GM21515 (cell line): Measurements from ENCODE around the gene FASTK.
"Not testable (repeated sequence)": the region's sequence is repeated elsewhere in the genome, so short reads cannot be mapped to it uniquely, and the experiment has no call there.

Source experiments
- ATAC-seq: cut with Tn5 transposase; IDR thresholded peaks from one replicate; pipeline ENCODE4 v1.9.1; 2021; ENCODE audit not compliant: unreplicated experiment

The FASTK gene

DNA sequence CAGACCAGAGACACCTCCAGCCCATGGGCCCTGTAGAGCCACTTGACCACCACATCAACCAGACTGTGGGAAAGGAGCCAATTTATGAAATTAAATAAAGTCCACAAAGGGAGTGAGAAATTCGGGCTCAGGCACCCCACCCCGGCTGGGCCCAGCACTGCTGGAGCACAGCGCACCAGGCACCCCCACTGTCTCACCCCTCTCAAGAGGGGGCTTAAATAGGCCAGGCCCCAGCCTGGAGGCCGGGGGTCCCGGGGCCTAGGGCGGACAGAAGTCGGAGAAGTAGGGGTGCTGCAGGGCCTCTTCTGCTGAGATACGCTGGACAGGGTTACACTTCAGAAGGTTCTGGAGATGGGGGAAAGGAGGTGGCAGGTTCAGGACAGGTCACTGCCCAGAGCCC is 26.9 kb downstream of the FASTK start:
- no peak for ATAC-seq

DNA sequence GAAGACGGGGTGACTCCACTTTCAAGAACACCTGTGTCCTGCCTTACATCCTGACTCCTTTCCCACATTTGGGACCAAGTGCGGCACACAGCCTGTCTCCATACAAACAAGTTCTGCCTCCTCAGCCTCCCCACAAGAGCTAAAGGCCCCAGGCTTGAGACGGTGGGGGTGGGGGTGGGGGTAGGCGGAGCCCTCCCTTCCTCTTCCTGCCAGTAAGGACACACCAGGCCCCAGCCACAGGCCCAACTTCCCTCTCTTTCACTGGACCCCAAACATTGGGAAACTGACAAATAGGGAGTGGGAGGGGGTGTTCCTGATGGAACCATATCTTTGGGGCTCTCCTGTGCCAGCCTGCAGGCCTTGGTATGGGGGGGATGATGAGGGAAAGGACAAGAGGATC is 27.5 kb downstream of the FASTK start:
- no peak for ATAC-seq

DNA sequence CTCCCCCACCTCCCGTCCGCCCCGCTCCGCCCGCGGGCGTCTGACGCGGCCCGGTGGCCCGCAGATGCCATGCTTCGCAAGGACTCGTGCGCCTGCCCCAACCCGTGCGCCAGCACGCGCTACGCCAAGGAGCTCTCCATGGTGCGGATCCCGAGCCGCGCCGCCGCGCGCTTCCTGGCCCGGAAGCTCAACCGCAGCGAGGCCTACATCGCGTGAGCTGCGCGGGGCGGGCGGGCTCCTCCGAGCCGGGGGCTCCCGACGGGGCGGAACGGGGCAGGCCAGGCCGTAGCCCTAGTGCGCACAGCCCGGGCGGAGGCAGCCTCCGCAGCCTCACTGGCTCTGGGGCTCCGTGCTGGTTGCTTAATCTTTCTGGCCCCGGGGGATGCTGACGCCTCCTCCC is 29.5 kb downstream of the FASTK start:
- ATAC-seq: no peak

DNA sequence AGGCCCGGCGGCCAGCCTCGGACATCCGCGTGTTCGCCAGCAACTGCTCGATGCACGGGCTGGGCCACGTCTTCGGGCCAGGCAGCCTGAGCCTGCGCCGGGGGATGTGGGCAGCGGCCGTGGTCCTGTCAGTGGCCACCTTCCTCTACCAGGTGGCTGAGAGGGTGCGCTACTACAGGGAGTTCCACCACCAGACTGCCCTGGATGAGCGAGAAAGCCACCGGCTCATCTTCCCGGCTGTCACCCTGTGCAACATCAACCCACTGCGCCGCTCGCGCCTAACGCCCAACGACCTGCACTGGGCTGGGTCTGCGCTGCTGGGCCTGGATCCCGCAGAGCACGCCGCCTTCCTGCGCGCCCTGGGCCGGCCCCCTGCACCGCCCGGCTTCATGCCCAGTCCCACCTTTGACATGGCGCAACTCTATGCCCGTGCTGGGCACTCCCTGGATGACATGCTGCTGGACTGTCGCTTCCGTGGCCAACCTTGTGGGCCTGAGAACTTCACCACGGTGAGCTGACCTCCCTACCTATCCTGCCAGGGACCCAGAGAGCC is 31.6 kb downstream of the FASTK start:
- ATAC-seq: no peak

DNA sequence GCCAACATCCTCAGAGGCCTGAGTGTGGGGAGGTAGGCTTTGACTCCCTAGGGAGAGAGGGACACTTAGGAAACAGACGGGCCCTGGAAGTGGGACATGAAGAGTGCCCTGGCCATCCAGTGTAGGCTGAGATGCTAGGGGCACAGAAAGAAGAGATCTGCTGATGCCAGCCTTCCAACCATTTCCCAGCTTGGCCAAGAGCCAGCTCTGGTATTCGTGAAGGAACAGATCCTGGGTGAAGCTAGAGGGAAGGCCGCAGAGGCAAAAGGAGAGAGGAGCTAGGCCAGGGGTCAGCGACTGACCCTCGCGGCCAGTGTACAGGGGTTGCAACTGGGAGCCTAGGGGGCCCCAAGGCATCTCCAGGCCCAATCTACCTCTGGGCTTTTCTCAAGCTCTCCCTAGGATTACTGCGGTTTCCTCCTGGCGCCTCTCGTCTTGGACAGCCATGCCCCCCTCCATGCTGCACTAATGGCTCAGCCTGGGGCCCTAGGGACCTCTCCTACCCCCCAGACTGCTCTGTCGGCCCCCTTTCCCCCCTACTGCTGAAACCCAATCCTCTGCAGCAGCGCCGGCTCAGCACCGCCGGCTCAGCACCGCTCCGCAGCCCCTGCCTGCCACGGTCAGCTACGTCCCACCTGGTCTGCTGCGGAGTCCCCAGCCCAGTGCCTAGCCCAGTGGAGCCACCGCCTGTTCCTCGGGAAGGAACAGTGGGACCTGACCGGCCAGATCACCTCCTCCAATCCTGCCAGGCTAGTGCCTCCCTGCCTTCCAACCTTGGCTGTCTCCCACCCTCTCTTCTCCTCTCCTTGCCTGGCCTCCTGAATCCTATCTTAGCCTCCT is 32.4 kb downstream of the FASTK start, which contains the start of gene ASIC3:
ASIC3 (plus strand) TSS at position 556 of the 840 bp plus-strand sequence. CDS start 355 bp downstream, outside the sequence.
- ATAC-seq: no peak

DNA sequence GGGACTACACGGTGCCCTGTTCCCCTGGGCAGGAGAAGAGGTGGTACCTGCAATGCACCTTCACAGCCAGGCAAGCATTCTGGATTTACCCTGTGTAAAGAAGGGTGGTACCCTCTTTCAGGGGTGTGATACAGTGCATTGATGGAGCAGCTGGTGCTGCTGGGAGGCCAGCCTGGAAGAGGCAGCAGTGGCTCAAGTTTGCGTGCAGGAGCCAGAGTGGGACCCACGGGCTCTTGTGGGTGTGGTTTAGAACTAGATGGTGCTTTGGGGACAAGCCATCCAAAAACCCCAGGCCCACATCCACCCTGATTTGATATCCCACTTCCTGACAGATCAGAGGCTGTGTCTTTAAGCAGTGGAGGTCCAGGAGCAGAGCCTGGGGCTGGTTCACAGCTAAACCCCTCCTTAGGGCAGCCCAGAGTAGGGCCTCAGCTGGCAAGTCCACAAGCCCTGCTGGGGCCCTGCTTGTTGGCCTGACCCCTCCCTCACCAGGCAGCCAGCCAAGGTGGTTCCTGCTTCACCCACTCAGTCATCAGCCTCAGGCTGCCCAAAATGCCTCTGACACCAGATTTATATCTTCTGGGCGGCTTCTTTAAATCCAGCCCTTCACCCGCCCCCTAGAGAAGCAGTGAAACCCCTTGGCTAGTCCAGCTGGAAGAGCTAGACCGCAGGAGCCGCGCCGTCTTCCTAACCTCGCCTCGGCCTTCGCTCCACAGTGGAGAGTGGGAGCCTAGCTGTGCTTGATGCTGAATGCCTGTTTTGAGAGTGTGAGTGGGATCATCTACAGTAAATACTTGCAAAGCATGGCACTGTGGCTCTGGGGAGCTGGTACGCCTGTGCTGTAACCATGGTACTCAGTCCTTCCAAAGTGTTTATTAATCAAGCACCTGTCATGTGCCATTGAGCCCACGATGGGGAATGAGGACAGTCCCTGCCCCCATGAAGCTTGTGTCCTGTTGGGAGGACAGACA is 33.7 kb downstream of the FASTK start:
- no peak for ATAC-seq

DNA sequence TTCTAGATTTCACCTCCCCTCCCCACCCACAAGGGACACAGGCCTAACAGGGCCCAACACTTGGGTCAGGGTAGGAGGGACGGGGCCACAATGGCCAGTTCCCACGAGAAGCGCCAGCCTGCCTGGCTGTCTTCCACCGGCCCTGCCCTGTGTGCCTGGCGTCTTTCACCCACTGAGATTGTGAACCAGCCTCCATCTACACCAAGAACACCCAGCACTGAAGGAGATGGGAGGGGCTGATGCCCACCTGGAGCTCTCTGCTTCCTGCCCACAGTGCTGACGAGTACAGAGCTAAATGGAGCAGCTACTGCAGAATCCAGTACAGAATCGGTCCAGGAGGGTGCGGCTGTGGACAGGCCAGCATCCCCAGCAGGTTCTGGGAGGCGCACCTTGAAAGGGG is 34.6 kb downstream of the FASTK start:
- ATAC-seq: no peak

DNA sequence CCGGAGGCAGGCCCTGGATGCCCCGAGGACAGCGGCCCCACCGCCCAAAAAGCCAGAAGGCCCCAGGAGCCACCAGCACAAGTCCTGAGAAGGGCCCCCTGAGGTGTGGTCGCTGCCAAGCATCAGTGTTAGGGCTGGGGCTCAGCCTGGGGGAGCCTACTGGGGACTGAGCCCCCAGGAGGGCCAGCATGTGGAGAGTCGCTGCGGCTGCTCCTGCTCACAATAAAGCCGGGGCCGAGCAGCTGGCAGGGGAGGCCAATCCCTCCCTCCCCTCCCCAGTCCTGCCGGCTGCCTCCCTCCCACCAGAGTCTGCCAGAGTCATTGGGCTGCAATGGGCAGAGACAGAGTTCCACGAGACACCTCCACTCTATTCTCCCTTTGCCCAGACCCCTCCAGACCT is 35.3 kb downstream of the FASTK start:
- no peak for ATAC-seq

DNA sequence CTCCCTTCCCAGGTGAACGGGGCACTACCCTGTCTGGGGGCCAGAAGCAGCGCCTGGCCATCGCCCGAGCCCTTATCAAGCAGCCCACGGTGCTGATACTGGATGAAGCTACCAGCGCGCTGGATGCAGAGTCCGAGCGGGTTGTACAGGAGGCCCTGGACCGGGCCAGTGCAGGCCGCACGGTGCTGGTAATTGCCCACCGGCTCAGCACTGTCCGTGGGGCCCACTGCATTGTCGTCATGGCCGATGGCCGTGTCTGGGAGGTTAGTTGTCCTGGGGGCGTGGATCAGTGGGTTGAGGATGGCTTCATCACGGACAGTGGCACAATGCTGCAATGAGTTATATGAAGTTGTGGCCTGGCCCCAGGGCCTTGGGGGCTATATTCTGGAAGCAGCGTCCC is 36.6 kb downstream of the FASTK start:
- no peak for ATAC-seq

DNA sequence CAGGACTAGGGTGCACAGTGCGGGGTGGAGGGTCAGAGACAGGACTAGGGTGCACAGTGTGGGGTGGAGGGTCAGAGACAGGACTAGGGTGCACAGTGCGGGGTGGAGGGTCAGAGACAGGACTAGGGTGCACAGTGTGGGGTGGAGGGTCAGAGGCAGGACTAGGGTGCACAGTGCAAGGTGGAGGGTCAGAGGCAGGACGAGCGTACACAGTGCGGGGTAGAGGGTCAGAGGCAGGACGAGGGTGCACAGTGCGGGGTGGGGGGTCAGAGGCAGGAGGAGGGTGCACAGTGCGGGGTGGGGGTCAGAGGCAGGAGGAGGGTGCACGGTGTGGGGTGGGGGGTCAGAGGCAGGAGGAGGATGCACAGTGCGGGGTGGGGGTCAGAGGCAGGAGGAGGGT is 37.2 kb downstream of the FASTK start:
- not testable (repeated sequence) for ATAC-seq

DNA sequence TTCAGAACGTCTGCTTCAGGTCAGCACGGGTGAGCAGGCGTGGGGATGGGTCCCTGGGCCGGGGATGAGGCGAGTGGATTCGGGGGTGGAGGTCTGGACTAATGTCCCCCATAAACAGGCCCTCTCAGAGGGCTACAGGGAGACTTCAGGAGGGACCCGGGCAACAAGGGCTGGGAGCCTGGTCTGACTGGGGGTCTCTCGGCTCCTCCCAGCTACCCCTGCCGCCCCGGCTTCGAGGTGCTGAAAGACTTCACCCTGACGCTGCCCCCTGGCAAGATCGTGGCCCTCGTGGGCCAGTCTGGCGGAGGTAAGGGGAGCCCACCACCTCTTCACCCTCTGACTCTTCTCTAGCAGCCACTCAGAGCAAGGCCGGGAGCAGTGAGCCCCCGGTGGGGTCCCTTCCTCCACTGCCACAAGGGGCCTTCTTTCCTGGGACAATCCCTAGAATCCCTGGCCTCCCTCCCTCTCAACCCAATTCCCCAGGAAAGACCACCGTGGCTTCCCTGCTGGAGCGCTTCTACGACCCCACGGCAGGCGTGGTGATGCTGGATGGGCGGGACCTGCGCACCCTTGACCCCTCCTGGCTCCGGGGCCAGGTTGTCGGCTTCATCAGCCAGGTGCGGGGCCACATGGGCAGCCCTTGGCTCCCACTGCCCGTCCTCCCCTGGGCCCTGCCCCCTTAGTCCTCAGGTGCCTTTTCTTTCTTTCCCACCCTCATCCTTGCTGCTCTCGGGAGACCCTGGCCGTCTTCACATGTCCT is 39.8 kb downstream of the FASTK start:
- ATAC-seq: no peak

DNA sequence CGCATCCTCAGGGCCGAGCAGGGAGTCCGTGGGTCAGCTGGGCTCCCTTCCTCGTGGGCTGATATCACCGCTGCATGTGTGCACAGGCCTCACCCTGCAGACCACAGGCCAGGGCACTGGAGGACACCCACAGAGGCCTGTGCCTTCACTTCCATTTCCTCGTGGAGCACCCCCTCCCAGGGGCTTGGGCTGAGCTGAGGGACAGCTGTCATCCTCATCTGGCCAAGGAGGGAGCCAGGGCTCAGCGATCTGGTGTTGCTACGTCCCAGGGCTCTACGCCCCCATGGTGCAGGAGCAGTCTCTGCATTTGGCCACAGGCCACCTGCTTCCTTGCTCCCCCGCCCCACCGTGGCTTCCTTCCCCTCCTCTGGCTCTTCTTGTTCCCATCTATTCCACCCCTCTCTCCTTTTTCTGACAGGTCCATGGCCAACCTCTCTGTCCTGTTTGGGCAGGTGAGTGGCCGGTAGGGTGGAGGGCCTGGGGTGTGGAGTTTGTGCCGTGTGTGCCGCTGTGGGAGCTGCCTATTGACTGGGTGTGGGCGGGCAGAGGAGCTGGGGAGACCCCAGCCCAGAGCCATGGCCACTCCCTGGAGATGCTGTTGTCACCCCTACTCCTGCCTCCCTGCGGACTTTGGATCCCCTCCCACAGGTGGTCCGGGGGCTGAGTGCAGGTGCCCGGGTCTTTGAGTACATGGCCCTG is 40.6 kb downstream of the FASTK start:
- no peak for ATAC-seq

DNA sequence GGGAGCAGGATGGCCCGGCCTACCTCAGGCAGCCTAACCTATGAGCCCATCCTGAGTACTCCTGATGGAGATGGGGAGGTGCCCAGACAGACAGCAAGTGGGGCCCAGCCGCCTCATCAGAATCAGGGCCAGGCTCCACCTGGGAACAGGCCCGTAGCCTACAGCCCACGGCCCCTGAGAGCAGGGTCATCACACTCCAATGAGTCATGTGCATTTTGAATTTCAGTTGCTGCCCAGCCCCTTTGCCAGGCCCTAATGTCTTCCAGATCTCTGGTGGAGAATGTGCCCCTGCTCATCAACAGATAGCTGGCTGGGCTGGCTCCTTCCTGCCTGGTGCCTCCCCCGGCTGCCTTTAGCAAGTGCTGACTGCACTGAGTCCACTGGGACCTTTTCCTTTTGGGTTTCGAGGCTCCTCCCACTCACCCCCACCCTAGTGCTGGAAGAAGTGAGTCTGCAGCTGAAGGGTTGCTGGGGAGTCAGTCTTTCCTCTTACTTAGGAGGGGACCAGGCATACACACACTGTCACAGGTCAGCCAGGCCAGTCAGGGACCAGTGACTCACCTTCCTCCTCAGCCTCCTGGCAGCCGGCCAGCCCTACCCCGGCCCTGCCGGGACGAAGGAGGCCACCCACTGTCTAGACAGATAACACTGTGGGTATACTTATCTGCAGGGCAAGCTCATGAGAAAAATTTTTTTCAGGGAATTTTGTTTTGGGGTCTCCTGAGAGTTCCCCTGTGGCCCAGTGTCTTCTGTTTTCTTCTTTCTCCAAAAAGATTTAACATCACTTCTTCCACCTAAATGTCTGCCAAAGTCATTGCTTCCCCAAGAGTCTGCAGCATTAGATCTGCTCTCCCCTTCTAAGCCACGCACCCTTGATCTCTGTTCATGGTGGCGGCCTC is 41.4 kb downstream of the FASTK start:
- no peak for ATAC-seq

DNA sequence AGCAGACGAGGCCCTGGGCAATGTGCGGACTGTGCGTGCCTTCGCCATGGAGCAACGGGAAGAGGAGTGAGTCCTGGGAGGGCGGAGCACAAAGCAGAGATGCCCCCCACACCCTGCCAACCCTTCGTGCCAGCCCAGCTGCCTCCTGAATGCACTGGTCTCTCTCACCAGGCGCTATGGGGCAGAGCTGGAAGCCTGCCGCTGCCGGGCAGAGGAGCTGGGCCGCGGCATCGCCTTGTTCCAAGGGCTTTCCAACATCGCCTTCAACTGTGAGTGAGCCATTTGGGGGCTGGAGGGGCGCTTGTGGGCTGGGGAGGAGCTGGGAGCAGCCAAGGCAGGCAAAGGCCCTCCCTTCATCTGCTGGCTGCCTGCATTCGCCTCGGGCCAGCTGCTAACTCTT is 44.7 kb downstream of the FASTK start:
- no peak for ATAC-seq

DNA sequence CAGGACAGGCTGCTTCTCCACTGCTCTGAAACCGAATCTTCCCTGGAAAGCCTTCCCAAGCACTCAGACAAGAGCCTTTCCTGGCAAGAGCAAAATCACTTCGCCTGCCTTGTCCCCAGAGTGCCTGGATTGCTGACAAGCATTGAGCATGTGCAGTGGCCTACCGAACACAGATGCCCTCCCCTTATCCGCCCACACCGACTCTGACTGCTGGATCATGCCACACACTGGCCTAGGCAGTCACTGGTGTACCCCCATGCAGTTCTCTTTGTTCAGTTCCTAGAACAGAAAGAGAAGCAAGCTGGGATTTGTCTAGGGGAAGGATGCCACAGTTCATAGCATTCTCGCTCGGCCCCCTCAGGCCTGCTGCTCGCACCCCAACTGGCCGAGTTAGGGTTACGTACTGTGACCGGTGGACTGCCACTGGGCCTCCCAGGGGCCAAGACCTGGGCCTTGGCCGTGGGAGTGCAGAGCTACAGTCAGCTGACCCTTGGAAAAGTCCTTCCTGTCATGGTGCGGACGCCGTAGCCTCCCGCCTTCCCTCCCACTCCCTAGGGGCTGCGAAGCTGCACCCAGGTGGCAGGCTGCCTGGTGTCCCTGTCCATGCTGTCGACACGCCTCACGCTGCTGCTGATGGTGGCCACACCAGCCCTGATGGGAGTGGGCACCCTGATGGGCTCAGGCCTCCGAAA is 45.4 kb downstream of the FASTK start:
- no peak for ATAC-seq

DNA sequence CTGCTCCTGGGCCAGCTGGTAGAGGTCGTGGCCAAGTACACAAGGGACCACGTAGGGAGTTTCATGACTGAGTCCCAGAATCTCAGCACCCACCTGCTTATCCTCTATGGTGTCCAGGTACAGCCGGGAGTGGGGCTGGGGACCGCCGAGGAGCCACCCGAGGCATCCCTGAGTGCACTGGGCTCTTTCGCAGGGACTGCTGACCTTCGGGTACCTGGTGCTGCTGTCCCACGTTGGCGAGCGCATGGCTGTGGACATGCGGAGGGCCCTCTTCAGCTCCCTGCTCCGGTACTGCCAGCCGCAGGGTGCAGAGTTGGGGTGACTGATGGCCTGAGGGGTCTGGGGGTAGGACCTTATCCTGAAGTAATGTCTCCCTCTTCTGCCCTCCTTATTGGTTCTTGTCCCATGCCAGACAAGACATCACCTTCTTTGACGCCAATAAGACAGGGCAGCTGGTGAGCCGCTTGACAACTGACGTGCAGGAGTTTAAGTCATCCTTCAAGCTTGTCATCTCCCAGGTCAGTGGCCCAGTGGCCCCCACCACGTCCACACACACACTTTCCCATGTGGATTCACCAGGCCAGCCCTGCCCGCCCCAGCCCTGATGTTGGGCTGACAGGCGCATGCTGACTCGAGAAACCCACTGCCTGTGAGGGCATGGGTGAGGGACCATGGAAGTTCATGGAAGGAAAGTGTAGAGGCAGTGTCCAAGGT is 46.1 kb downstream of the FASTK start:
- no peak for ATAC-seq

DNA sequence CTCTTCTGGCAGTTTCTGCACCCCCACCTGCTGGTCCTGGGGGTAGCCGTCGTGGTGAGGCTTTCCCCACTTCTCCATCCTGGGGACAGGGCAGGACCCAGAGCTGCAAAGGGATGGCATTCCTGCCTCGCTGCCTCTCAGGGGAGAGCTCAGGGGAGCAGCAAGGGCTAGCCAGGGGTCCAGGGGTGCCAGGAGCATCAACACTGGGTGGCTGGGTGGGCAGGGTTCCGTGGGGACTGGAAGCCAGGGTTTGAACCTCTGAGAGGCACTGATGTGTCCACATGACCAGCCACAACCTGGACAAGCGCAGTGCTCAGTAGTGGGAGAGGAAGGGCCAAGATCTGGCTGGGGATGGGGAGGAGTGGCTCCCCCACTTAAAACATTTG is 46.8 kb downstream of the FASTK start:
- no peak for ATAC-seq
